NCI-H2107 (cell line): ENCODE results near the gene RDH11.
"Not testable (repeated sequence)": the region's sequence is repeated elsewhere in the genome, so short reads cannot be mapped to it uniquely, and the experiment has no call there.

Experiments
- DNase-seq: peaks from one replicate; lab custom pipeline; 2025; lab: John Stamatoyannopoulos, UW

The RDH11 gene

GRCh38 chr14:67695394-67695949, at the start of gene RDH11:
Gene RDH11 (minus strand): TSS chr14:67695764. CDS start chr14:67695703, 61 bp downstream.
- peak; percentile 97 for DNase-seq

- DNase-seq: no peak
These were observed 48.5 kb upstream of the RDH11 start for GRCh38 chr14:67744046-67744445.

GRCh38 chr14:67738740-67739504, 43.4 kb upstream of the RDH11 start:
- peak; percentile 9 for DNase-seq

- no peak for DNase-seq
These were observed 41.2 kb upstream of the RDH11 start for GRCh38 chr14:67736771-67737170.

GRCh38 chr14:67735336-67736147, 40.0 kb upstream of the RDH11 start:
- DNase-seq: no peak

- DNase-seq: no peak
These were observed 39.1 kb upstream of the RDH11 start for GRCh38 chr14:67734675-67735074.

- no peak for DNase-seq
These were observed 38.1 kb upstream of the RDH11 start for GRCh38 chr14:67733616-67734015.

- no peak for DNase-seq
These were observed 33.7 kb upstream of the RDH11 start for GRCh38 chr14:67729072-67729885.

GRCh38 chr14:67728258-67728657, 32.7 kb upstream of the RDH11 start:
- DNase-seq: no peak

- no peak for DNase-seq
These were observed 31.8 kb upstream of the RDH11 start for GRCh38 chr14:67727361-67727760.

GRCh38 chr14:67725171-67725570, 29.6 kb upstream of the RDH11 start:
- no peak for DNase-seq

- DNase-seq: no peak
These were observed 26.7 kb upstream of the RDH11 start for GRCh38 chr14:67722293-67722692.

- DNase-seq: no peak
These were observed 26.3 kb upstream of the RDH11 start for GRCh38 chr14:67721875-67722274.

- no peak for DNase-seq
These were observed 24.3 kb upstream of the RDH11 start for GRCh38 chr14:67719866-67720265.

- not testable (repeated sequence) for DNase-seq
These were observed 23.8 kb upstream of the RDH11 start for GRCh38 chr14:67719385-67719784.

- no peak for DNase-seq
These were observed 22.7 kb upstream of the RDH11 start for GRCh38 chr14:67718265-67718664.

- DNase-seq: no peak
These were observed 21.5 kb upstream of the RDH11 start for GRCh38 chr14:67717048-67717447.

GRCh38 chr14:67710209-67710608, 14.6 kb upstream of the RDH11 start:
- no peak for DNase-seq

- DNase-seq: not testable (repeated sequence)
These were observed 14.2 kb upstream of the RDH11 start for GRCh38 chr14:67709796-67710195.

- not testable (repeated sequence) for DNase-seq
These were observed 13.8 kb upstream of the RDH11 start for GRCh38 chr14:67709346-67709745.

GRCh38 chr14:67705211-67705610, 9.6 kb upstream of the RDH11 start:
- no peak for DNase-seq

- DNase-seq: peak; percentile 58
These were observed 9.0 kb upstream of the RDH11 start for GRCh38 chr14:67704484-67705089.
